Duodenal mucosa (tissue), 2 donors: ENCODE data around the gene ENTHD1.

Experiments used
- H3K27ac ChIP-seq: one replicate; pipeline ENCODE4 v1.7.0; 2013; ENCODE audit warnings: low read depth, low read length
- H3K27me3 ChIP-seq, 2 donors: one replicate each; pipeline ENCODE4 v1.7.0; 2013; ENCODE audit warnings: low read length in 2 of 2, control low read depth in 1 of 2; ENCODE audit not compliant: insufficient read depth in 2 of 2, control insufficient read depth in 1 of 2
- H3K36me3 ChIP-seq, 2 donors: one replicate each; pipeline ENCODE4 v1.7.0; 2013; ENCODE audit warnings: low read length in 2 of 2, control low read depth in 1 of 2; ENCODE audit not compliant: insufficient read depth in 2 of 2, control insufficient read depth in 1 of 2
- H3K4me1 ChIP-seq, 2 donors: one replicate each; pipeline ENCODE4 v1.7.0; 2013; ENCODE audit warnings: low read length in 2 of 2, control low read depth in 1 of 2; ENCODE audit not compliant: insufficient read depth in 2 of 2, control insufficient read depth in 1 of 2
- H3K4me3 ChIP-seq, 2 donors: one replicate each; pipeline ENCODE4 v1.7.0; 2013; ENCODE audit warnings: low read length in 2 of 2, low read depth in 1 of 2
- H3K9ac ChIP-seq, 2 donors: one replicate each; pipeline ENCODE4 v1.7.0; 2013; ENCODE audit warnings: low read length in 2 of 2, low read depth in 1 of 2
- H3K9me3 ChIP-seq, 2 donors: one replicate each; pipeline ENCODE4 v1.7.0; 2013; ENCODE audit warnings: low read length in 2 of 2, control low read depth in 1 of 2; ENCODE audit not compliant: control insufficient read depth in 1 of 2

ENTHD1 gene

GRCh38 chr22:39713799-39714290 is 179.7 kb downstream of the ENTHD1 start:
- peaks cover 4 to 6% of the 10 kb centered on the region in 2 donors for H3K4me1 ChIP-seq
- peaks cover 0 to 2% of the 10 kb centered on the region in 2 donors for H3K27me3 ChIP-seq
- H3K36me3 ChIP-seq, result no peaks in the 10 kb centered on the region
- H3K27ac ChIP-seq, result no peak overlapping the region
- no peak overlapping the region for H3K9ac ChIP-seq
- no peaks in the 10 kb centered on the region for H3K9me3 ChIP-seq
- H3K4me3 ChIP-seq, result no peak overlapping the region

- no peaks in the 10 kb centered on the region for H3K36me3 ChIP-seq
- no peak overlapping the region for H3K27ac ChIP-seq
- peaks cover 0 to 2% of the 10 kb centered on the region in 2 donors for H3K27me3 ChIP-seq
- H3K4me3 ChIP-seq, result no peak overlapping the region
- no peak overlapping the region for H3K9ac ChIP-seq
- no peaks in the 10 kb centered on the region for H3K4me1 ChIP-seq
- H3K9me3 ChIP-seq, result no peaks in the 10 kb centered on the region
Measured at GRCh38 chr22:39712751-39713525, 180.6 kb downstream of the ENTHD1 start.

GRCh38 chr22:39712081-39712480 is 181.5 kb downstream of the ENTHD1 start:
- Histone ChIP-seq H3K27me3 (peaks cover 0 to 2% of the 10 kb centered on the region in 2 donors), H3K36me3 (no peaks in the 10 kb centered on the region), H3K9me3 (no peaks in the 10 kb centered on the region), H3K4me1 (no peaks in the 10 kb centered on the region), H3K9ac (no peak overlapping the region), H3K4me3 (no peak overlapping the region), H3K27ac (no peak overlapping the region)

GRCh38 chr22:39710380-39711150 is 183.0 kb downstream of the ENTHD1 start:
- H3K9ac ChIP-seq, result no peak overlapping the region
- H3K4me3 ChIP-seq, result no peak overlapping the region
- H3K4me1 ChIP-seq, result no peaks in the 10 kb centered on the region
- H3K27ac ChIP-seq, result no peak overlapping the region
- no peaks in the 10 kb centered on the region for H3K9me3 ChIP-seq
- no peaks in the 10 kb centered on the region for H3K36me3 ChIP-seq
- peaks cover 0 to 2% of the 10 kb centered on the region in 2 donors for H3K27me3 ChIP-seq

- Histone ChIP-seq H3K9ac (no peak overlapping the region), H3K36me3 (no peaks in the 10 kb centered on the region), H3K9me3 (no peaks in the 10 kb centered on the region), H3K27me3 (peaks cover 0 to 2% of the 10 kb centered on the region in 2 donors), H3K4me1 (no peaks in the 10 kb centered on the region), H3K4me3 (no peak overlapping the region), H3K27ac (no peak overlapping the region)
Measured at GRCh38 chr22:39707816-39708215, 185.7 kb downstream of the ENTHD1 start.

- H3K9me3 ChIP-seq, result no peaks in the 10 kb centered on the region
- no peaks in the 10 kb centered on the region for H3K4me1 ChIP-seq
- H3K27ac ChIP-seq, result no peak overlapping the region
- H3K36me3 ChIP-seq, result no peaks in the 10 kb centered on the region
- H3K4me3 ChIP-seq, result no peak overlapping the region
- H3K9ac ChIP-seq, result no peak overlapping the region
- peaks cover 0 to 2% of the 10 kb centered on the region in 2 donors for H3K27me3 ChIP-seq
Measured at GRCh38 chr22:39707351-39707750, 186.2 kb downstream of the ENTHD1 start.

- Histone ChIP-seq H3K9ac (no peak overlapping the region), H3K27ac (no peak overlapping the region), H3K9me3 (no peaks in the 10 kb centered on the region), H3K4me1 (no peaks in the 10 kb centered on the region), H3K4me3 (no peak overlapping the region), H3K36me3 (no peaks in the 10 kb centered on the region), H3K27me3 (peaks cover 0 to 2% of the 10 kb centered on the region in 2 donors)
Measured at GRCh38 chr22:39706376-39707140, 187.0 kb downstream of the ENTHD1 start.

- H3K4me1 ChIP-seq, result no peaks in the 10 kb centered on the region
- peaks cover 0 to under 1% of the 10 kb centered on the region in 2 donors for H3K27me3 ChIP-seq
- no peak overlapping the region for H3K9ac ChIP-seq
- H3K9me3 ChIP-seq, result no peaks in the 10 kb centered on the region
- no peak overlapping the region for H3K4me3 ChIP-seq
- H3K27ac ChIP-seq, result no peak overlapping the region
- H3K36me3 ChIP-seq, result no peaks in the 10 kb centered on the region
Measured at GRCh38 chr22:39705386-39705785, 188.2 kb downstream of the ENTHD1 start.

GRCh38 chr22:39703928-39704639 is 189.5 kb downstream of the ENTHD1 start:
- Histone ChIP-seq H3K4me1 (no peaks in the 10 kb centered on the region), H3K27me3 (no peaks in the 10 kb centered on the region), H3K9me3 (no peaks in the 10 kb centered on the region), H3K36me3 (no peaks in the 10 kb centered on the region), H3K9ac (no peak overlapping the region), H3K27ac (no peak overlapping the region), H3K4me3 (no peak overlapping the region)
